Epithelial cell of prostate (primary cell): ENCODE results near the gene SYNE1.

Source experiments
- DNase-seq: peaks from one replicate; pipeline ENCODE4 v3.0.0-alpha.2; 2011; ENCODE audit warnings: low read depth, low spot score
- H3K27ac ChIP-seq: fragments of 450-650 bp; 2 replicates; pipeline ENCODE4 v1.5.1; 2017; ENCODE audit warnings: mild to moderate bottlenecking

SYNE1 gene

DNA sequence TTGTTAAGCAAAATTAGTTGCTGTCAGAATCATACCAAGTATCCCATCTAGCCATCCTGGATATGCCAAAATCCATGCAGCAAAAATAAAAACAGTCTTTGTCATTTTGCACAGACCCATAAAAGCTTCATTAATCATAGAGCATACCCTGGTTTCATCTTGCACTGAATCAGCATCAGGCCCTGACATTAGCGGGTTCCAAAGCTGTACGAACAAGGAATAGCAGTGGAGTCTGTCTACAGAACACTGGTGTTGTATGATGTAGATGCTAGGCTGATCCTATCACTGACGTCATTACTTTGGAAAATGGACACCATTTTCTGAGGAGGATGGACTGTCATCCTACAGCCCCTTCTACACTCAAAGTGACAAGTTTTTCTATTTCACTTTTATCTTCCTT lies 514.1 kb downstream of the SYNE1 start:
- DNase-seq, result no peak
- H3K27ac ChIP-seq, result no peak overlapping the region

DNA sequence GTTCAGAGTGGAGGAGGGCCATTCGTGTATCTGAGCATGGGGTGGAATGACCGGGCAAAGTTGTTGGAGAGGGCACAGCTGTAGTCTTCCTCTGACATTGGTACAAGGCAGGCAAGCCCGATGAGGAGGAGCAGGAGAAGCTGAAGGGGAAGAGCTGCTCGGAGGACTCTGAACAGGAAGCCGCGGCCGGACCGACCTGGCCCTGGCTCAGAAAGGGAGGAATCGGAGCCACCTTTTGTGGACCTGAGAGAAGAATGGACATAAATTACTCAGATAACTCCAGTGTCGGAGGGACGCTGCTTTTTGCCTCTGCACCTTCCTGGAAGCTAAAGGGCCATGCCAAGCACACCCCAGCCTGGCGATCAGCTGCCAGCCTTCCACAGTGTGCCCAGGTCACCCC lies 514.7 kb downstream of the SYNE1 start:
- no peak for DNase-seq
- no peak overlapping the region for H3K27ac ChIP-seq

DNA sequence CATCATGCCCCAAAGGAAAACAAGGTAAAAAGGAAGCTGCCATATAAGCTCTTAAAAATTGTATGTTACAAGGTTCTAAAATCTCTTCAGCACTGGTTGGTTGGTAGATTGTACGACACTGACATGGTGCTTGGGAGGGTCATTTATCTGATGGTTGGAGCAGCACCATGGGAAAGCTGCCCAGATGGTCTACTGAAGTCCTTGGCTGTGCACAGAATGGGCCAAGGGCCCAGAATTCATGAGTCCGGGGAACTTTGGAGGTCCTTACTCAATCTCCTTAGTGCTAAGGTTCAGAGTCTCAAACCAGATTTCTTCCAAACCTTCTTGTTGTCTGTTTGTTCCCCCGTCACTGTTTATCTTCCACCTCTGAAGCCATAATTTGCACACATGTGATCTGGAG lies 515.3 kb downstream of the SYNE1 start:
- H3K27ac ChIP-seq, result no peak overlapping the region
- no peak for DNase-seq

DNA sequence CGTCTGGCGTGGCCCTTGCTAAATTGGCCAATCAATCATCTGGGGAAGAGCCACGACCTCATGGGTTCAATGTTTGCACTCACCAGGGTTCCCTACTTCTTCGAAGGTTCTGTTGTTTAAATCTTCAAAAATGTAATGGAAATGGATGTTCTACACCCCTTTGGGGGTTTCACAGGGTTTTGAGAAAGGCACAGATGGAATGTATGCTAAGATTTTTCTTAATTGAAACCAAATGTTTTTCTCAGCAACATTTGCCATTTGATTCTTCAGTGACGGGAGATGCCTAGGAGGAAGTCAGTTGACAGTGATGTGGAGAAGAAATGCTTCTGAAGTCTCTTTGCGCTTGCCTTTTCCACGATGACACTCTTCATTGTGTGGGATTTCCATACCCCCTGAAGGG lies 517.3 kb downstream of the SYNE1 start:
- H3K27ac ChIP-seq, result no peak overlapping the region
- no peak for DNase-seq

DNA sequence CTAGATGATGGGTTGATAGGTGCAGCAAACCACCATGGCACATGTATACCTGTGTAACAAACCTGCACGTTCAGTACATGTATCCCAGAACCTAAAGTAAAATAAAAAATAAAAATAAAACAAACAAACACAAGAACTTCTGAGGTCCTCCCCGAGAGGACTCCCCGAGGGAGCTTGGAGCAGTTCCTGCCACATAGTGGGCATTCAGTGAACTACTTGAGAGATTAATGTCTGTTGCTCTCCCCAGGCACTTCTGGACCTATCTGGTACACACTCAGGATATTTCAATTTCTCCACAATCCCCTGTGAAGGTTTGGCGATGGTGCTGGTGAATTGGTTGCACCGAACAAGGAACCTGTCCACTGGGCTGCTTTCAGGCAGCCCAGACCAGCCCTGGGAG lies 518.5 kb downstream of the SYNE1 start:
- no peak for DNase-seq
- no peak overlapping the region for H3K27ac ChIP-seq

DNA sequence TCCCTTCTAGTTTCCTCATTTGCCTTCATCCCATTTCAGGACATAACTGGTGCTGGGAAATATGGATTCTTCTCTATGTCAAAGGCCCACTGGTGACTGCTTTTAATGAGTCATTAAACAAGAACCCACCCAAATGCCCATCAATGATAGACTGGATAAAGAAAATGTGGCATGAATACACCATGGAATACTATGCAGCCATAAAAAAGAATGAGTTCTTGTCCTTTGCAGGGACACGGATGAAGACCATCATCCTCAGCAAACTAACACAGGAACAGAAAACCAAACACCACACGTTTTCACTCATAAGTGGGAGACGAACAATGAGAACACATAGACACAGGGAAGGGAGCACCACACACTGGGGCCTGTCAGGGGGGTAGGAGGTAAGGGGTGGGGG lies 518.9 kb downstream of the SYNE1 start:
- DNase-seq, result no peak
- no peak overlapping the region for H3K27ac ChIP-seq

DNA sequence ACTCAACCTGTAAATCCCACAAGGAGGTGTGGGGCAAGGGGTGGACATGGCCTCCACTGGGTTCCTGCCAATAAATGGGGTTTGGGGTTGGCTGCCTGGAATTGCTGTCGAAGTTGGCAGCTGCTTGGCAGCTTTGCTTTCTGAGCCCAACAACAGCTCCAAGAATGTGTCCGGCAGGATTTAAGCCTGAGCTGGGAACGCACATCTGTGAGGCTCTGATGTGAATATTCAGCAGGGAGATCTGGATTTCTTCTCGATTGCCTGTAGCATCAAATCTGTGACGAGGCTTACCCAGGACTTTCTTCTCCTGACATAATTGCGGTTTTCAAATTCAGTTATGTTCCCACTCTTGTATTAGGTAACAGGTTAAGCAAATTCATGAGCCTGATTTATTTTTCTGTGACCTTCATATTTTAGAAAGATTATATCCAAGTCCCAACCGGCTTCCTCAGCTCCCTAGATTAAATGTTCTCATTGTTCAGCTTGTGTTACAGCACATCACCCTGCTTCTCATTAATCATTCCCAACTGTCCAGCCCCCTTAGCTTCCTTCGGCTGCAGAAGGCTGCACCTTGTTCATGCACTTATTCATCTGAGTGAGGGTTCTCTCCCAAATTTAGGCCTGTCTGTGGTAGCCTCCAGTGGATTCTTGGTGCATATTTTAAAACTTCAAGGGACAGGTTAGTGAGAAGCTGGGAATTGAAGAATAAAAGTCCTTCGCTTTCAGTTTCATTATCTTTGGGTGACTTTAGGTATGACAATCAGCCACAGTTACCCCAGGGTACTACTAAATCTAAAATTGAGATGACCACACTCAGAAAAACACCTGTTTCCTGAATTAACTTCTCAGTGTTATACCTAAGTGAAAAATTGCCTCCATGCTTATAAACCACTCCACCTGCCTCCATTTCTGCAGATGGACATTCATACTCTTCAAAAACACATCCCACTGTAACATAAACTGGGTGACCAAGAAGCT lies 519.7 kb downstream of the SYNE1 start:
- no peak for DNase-seq

DNA sequence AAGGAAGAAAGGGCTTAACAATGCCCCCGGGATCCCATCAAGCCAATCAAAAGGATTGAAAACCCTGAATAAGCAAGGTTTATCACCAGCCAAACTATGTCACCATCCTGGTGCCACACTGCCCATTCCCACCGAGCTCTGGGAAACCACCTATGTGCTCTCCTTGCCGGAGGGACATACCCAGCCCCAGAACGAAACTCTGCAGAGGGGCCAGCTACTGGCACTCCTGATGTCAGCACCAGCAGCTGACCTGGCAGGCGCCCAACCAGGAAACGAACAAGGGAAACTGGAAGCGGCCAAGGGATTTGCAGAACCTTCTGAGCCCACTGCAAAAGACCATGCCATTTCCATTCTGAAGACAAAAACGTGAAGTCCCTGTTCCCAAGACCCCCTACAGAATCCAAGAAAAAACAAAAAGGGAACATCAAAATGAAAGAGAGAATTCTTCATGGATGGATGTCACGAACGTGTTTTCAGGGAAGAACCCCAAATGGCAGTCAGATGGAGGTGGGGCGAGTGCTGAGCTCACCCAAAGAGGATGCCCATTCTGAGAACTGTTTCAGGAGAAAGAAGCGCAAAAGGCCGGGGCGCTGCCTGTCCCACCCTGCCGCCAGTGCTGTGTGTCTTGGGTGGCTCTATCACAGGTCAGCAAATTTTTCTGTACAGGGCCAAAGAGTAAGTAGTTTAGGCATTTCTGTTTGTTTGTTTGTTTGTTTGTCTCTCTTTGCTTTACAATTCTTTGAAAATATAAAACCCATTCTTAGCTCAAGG lies 524.5 kb downstream of the SYNE1 start:
- H3K27ac ChIP-seq, result no peak overlapping the region
- DNase-seq, result no peak

More for the DNA sequence above, 519.7 kb downstream of the SYNE1 start:
- no peak overlapping the region for H3K27ac ChIP-seq

DNA sequence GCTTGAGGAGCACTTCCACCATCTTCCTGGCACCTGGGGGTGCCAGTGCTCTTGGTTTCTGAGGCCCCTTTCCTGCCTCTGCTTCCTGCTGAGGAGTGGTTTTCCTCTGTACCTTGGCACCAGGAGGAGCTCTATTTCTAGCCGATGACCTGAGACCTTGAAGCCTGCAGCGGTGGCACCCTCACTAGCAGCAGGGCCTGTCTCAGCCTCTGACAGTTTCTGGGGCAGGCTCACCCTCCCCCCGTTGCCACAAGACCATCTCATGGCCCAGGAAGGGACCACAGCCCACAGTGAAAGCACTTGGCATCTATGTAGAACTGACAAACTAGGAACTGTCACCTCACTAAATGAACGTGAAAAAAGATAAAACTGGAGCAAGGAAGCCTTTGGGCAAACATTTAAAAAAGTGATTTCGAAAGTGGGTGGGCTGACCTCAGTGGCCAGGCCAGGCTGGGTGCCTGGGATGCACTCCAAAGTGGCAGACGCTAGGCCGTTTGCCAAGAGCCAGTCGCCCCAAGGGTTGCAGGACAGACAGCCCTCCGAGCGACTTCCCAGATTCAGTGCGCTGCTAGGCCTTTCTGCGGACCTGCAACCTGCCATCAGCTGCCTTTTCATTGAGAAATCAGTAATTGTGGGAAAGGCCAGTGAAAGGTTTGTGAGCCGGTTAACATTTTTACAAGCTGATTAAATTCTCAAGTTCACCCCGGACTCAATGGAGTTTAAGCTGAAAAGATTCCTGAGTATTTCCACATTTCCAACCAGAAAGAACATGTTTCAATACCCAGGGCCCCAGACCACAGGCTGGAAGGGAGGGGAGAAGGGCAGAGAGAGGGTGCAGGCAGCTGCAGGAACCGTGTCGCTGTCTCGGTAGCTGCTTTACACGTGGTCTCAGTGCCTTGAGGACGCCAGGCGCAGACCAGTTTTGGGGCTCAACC lies 526.0 kb downstream of the SYNE1 start:
- no peak for DNase-seq

DNA sequence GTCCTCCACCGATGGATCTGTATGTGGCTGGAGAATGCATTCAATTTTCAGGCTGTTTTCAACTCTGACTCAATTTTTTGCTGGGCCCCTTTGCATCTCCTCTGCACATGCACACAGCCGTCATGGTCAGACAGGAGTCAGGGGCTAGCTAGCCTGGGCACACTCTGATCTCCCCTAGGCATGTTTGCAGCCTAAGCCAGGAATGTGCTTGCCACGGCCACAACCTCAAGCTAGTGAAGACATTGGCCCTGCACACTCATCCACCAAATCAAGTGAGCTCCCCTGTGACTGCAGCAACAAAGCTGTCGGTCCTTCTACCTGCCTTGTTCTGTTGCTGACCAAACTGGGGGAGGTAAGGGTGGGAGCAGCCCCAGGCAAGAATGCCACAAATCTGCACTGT lies 529.2 kb downstream of the SYNE1 start:
- H3K27ac ChIP-seq, result no peak overlapping the region
- no peak for DNase-seq

More for the DNA sequence above, 526.0 kb downstream of the SYNE1 start:
- no peak overlapping the region for H3K27ac ChIP-seq

DNA sequence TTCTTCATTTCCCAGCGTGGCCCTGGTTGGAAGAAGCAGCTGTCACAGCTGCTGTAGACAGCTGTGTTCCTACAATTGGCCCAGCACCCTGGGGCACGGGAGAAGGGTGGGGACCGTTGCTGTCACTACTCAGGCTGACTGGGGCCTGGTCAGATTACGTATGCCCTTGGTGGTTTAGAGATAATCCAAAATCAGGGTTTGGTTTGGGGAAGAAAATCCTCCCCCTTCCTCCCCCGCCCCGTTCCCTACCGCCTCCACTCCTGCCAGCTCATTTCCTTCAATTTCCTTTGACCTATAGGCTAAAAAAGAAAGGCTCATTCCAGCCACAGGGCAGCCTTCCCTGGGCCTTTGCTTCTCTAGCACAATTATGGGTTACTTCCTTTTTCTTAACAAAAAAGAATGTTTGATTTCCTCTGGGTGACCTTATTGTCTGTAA lies 537.0 kb downstream of the SYNE1 start:
- no peak for DNase-seq
- H3K27ac ChIP-seq, result peak overlapping the region; percentile 42

DNA sequence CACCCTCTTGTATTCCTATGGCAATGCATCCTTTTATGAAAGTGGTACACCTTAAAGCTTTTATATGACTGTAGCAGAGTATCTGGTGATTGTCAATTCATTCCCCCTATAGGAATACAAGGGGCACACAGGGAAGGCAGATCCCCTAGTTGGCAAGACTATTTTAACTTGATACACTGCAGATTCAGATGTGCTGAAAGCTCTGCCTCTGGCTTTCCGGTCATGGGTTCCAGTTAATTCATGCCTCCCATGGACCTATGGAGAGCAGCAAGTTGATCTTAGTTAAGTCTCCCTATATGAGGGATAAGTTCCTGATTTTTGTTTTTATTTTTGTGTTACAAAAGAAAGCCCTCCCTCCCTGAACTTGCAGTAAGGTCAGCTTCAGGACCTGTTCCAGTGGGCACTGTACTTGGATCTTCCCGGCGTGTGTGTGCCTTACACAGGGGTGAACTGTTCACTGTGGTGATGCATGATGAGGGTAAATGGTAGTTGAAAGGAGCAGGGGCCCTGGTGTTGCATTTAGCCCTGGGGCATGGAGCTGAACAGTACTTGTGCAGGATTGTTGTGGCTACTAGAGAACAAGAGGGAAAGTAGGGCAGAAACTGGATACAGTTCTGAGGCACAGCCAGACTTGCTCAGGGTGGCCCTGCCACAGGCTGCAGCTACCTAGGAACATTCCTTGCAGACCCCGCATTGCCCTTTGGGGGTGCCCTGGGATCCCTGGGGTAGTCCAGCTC lies 537.5 kb downstream of the SYNE1 start:
- peak overlapping the region; percentile 42 for H3K27ac ChIP-seq
- DNase-seq, result no peak

DNA sequence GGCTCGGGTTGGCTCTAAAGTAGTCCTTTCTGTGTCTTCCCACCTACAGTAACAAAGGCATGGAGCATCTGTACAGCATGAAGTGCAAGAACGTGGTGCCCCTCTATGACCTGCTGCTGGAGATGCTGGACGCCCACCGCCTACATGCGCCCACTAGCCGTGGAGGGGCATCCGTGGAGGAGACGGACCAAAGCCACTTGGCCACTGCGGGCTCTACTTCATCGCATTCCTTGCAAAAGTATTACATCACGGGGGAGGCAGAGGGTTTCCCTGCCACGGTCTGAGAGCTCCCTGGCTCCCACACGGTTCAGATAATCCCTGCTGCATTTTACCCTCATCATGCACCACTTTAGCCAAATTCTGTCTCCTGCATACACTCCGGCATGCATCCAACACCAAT lies 538.5 kb downstream of the SYNE1 start:
- H3K27ac ChIP-seq, result no peak overlapping the region
- DNase-seq, result no peak

DNA sequence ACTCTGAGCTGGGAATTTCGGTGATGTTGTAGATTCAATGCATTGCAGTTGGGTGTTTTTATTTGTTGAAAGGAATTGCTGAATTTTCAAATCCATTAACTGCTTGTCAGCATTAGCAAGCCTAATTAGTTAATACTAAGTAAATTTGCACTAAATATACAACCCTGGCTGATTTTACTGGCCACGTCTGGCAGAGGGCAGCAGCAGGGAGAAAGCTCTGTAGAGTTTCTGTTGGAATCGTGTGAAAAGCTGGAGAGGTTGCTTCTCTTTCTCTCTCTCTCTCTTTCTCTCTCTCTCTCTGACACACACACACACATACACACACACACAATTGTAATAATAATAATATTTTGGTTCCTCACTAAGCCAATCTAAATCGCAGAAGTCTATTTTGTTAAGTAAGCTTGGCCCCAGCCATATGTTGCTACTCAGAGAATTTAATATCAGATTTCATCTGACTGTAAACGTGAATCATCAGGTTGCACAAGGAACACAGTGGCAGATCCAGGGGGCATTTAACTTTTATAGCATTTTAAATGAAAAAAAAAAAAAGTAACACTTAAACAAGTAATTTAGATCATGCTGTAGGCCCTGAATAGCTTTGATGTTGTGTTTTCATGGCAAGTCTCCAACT lies 540.2 kb downstream of the SYNE1 start:
- H3K27ac ChIP-seq, result peak overlapping the region; percentile 73
- no peak for DNase-seq

DNA sequence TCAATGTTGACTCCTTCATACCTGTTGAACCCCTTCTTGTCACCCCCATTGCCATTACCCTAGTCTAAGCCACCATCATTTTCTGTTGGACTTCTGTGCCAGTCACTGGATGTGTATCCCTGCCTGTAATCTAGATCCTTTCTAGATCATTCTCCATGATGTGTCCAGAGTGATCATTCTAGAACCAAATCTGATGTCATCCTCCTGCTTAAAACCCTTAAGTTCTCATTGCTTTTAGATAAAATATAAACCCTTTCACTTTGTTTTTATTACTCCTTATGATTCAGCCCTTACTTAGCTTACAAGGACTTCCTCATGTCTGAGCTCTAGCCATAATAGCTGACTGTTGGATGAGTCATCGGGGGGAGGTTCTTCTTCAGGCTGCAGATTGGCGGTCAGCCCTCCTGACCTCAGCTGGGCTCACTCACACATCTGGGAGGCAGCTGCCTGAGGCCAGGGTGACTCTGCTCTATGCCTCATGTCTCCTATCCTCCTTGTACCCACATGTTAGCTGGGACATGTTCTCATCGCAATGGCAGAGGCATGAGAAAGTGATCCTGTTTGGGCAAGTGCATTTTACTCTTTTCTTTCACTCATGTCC lies 542.1 kb downstream of the SYNE1 start:
- DNase-seq, result peak; percentile 100
- H3K27ac ChIP-seq, result peak overlapping the region; percentile 73

DNA sequence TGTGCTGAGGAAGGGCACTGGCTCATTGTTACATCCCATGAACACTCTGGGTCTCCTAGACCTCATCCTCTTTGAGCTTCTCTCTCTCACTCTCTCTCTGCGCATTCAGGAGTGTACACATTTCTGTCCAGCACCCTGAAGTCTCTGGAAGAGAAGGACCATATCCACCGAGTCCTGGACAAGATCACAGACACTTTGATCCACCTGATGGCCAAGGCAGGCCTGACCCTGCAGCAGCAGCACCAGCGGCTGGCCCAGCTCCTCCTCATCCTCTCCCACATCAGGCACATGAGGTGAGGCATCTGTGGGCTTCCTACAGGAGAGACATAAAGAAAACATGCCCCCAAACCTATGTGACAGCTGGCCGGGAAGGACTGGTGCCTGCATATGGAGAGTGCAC lies 542.9 kb downstream of the SYNE1 start:
- DNase-seq, result no peak

DNA sequence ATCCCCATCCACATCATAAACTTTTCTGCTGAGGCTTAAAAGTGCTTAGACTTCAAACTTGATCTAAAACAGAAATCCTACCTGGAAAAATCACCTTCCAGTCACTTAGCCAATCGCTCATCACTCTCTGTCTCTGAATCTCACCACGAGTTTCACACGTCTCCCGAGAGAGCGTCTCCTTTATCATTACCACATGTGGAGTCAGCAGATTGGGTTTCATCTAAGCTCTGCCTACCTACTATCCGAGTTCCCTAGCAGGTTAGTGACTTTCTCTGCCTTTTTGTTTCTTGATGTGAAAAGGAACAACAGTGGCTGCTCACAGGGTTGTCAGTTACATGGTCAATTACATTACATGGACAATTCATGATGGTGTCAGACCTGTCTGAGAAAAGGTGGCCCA lies 543.5 kb downstream of the SYNE1 start:
- H3K27ac ChIP-seq, result no peak overlapping the region
- DNase-seq, result no peak

More for the DNA sequence above, 542.9 kb downstream of the SYNE1 start:
- H3K27ac ChIP-seq, result peak overlapping the region; percentile 73

DNA sequence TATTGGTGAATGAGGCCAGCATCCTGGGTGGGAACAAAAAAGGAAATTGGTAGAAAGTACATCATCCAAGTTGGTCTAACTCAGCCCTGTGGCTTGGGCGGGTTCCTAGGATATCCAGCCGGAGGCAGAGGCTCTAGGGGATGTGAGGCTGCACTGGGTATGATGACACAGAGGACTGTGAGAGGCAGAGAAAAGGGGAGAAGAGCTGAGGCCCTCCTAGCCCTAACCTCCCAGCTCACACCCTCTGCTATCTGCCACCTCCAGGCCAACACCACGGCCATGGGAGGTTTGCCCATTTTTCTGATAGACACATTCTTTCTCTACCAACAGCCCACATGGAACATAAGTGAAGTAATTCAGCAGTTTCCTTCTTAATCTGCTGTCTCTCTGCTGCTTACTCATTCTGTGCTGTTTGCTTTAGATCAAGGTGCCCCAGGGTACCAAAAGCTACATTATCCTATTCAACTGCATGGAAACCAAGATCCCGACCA lies 545.3 kb downstream of the SYNE1 start:
- no peak for DNase-seq
- peak overlapping the region; percentile 40 for H3K27ac ChIP-seq
